HG02973 (cell line): ENCODE results near the gene AP1S1.
"Not testable (repeated sequence)": the region's sequence is repeated elsewhere in the genome, so short reads cannot be mapped to it uniquely, and the experiment has no call there.

Experiments
- ATAC-seq: cut with Tn5 transposase; IDR thresholded peaks from one replicate; pipeline ENCODE4 v1.9.1; 2021; ENCODE audit warnings: moderate library complexity; ENCODE audit not compliant: unreplicated experiment

The AP1S1 gene

GRCh38 chr7:101124376-101125056, 29.8 kb upstream of the AP1S1 start:
- no peak for ATAC-seq

GRCh38 chr7:101125989-101126650, 28.2 kb upstream of the AP1S1 start:
- ATAC-seq = peak; percentile 37

- ATAC-seq = peak; percentile 40
Measured at GRCh38 chr7:101126651-101127459, 27.4 kb upstream of the AP1S1 start, which contains the start of gene SERPINE1. TSS of gene SERPINE1 (plus strand) at chr7:101127104. CDS start at chr7:101128394, 1,290 bp downstream.

GRCh38 chr7:101127460-101128039, 26.7 kb upstream of the AP1S1 start:
- ATAC-seq = no peak

- no peak for ATAC-seq
Measured at GRCh38 chr7:101128040-101128834, 26.0 kb upstream of the AP1S1 start.

- no peak for ATAC-seq
Measured at GRCh38 chr7:101129603-101130117, 24.6 kb upstream of the AP1S1 start.

- not testable (repeated sequence) for ATAC-seq
Measured at GRCh38 chr7:101132626-101133600, 21.4 kb upstream of the AP1S1 start.

- no peak for ATAC-seq
Measured at GRCh38 chr7:101133621-101134398, 20.5 kb upstream of the AP1S1 start.

- ATAC-seq = no peak
Measured at GRCh38 chr7:101134399-101134980, 19.8 kb upstream of the AP1S1 start.

- no peak for ATAC-seq
Measured at GRCh38 chr7:101137651-101138212, 16.5 kb upstream of the AP1S1 start.

- peak; percentile 61 for ATAC-seq
Measured at GRCh38 chr7:101138213-101138870, 15.9 kb upstream of the AP1S1 start.

- ATAC-seq = no peak
Measured at GRCh38 chr7:101140339-101140699, 14.0 kb upstream of the AP1S1 start.

- no peak for ATAC-seq
Measured at GRCh38 chr7:101140746-101141382, 13.4 kb upstream of the AP1S1 start.

- no peak for ATAC-seq
Measured at GRCh38 chr7:101151908-101152651, 2.2 kb upstream of the AP1S1 start.

- ATAC-seq = no peak
Measured at GRCh38 chr7:101154693-101155102, 422 bp downstream of the AP1S1 start.

GRCh38 chr7:101155303-101155702, 1.0 kb downstream of the AP1S1 start:
- ATAC-seq = no peak
